K562 (cell line): ENCODE measurements around the gene AZU1. TPM values are rescaled to one million over a fixed set of nuclear protein-coding genes. Genes with fewer than 3 reads are reported as not detected.

Experiments used
- ATF4 ChIP-seq: fragments of 450-650 bp; formaldehyde crosslinking; IDR thresholded peaks from 2 replicates; pipeline ENCODE4 v1.4.0; 2022; ENCODE audit warnings: mild to moderate bottlenecking, moderate library complexity
- ATF7 ChIP-seq: fragments of 450-650 bp; IDR thresholded peaks from 2 replicates; pipeline ENCODE4 v1.7.1; 2014; ENCODE audit warnings: mild to moderate bottlenecking, moderate library complexity
- HDAC1 ChIP-seq, 2 experiments: fragments of 450-650 bp; IDR thresholded peaks; 2 replicates each; pipeline ENCODE4 v1.6.1; 2016 to 2017; ENCODE audit warnings: inconsistent platforms in 1 of 2, mild to moderate bottlenecking in 1 of 2, moderate library complexity in 1 of 2
- MEF2D ChIP-seq: conservative IDR thresholded peaks from 2 replicates; pipeline ENCODE4 v1.6.1; 2016; ENCODE audit warnings: low read depth, missing genetic modification characterization, missing compliant biosample characterization
- PML ChIP-seq: IDR thresholded peaks from 2 replicates; pipeline ENCODE4 v1.6.1; 2012; ENCODE audit warnings: low read length, inconsistent platforms
- RCOR1 ChIP-seq, 2 experiments: IDR thresholded peaks; 2 replicates each; pipeline ENCODE4 v1.6.1; 2012; ENCODE audit warnings: low read depth in 2 of 2, low read length in 2 of 2, borderline replicate concordance in 1 of 2, improper control_type of control experiment in 1 of 2
- REST ChIP-seq, 2 experiments: fragments of 450-650 bp; formaldehyde crosslinking in 1 of 2; IDR thresholded peaks; 2 replicates each; pipeline versions ENCODE4 v1.4.0 to v1.6.1; 2014 to 2020; ENCODE audit warnings: mild to moderate bottlenecking in 2 of 2, borderline replicate concordance in 1 of 2, low read depth in 1 of 2
- TBP ChIP-seq: optimal IDR thresholded peaks from 2 replicates; pipeline ENCODE3; 2011; ENCODE audit warnings: low read depth, low read length, improper control_type of control experiment
- ZBTB9 ChIP-seq: fragments of 450-650 bp; formaldehyde crosslinking; IDR thresholded peaks from 2 replicates; pipeline ENCODE4 v1.4.0; 2020; ENCODE audit warnings: mild to moderate bottlenecking, moderate library complexity
- ZMIZ1 ChIP-seq, 2 experiments: fragments of 150-350 bp in 1 of 2; IDR thresholded peaks; 2 replicates each; pipeline ENCODE4 v1.6.1; 2012 to 2016; ENCODE audit warnings: low read depth in 2 of 2, low read length in 2 of 2, mild to moderate bottlenecking in 1 of 2, moderate library complexity in 1 of 2
- ZNF146 ChIP-seq: IDR thresholded peaks from one replicate; pipeline ENCODE4 v1.6.1; 2018; ENCODE audit warnings: missing compliant biosample characterization; ENCODE audit not compliant: unreplicated experiment
- ZNF165 ChIP-seq: fragments of 250-450 bp; sonication (Bioruptor Pico); IDR thresholded peaks from 2 replicates; pipeline ENCODE4 v1.4.0; 2020; ENCODE audit warnings: borderline replicate concordance
- ZNF583 ChIP-seq: fragments of 250-450 bp; sonication (Bioruptor Pico); IDR thresholded peaks from 2 replicates; pipeline ENCODE4 v1.4.0; 2020
- polyA plus RNA-seq, 8 experiments: library from polyadenylated mRNA; depleted of rRNA in 4 of 8; stranded (reverse) in 5 of 8; unstranded in 3 of 8; fragments of >200 nt; fragmentation: Nextera tagmentation in 2 of 8; fragmentation: Illumina TruSeq in 1 of 8; extraction: Ambion mirVana in 2 of 8; extraction: Trizol in 1 of 8; gene quantifications; 2 replicates each; pipeline versions ENCODE4 v1.2.1 to v1.2.3, GENCODE V29; 2011 to 2014; ENCODE audit warnings: inconsistent platforms in 1 of 8, missing spikeins in 1 of 8
- total RNA-seq, 7 experiments: library from RNA; depleted of rRNA in 6 of 7; stranded (reverse); fragments of >200 nt in 6 of 7; fragmentation: Illumina TruSeq in 2 of 7; extraction: Trizol in 2 of 7; gene quantifications; 2 replicates each; pipeline versions ENCODE4 v1.2.1 to v1.2.3, GENCODE V29; 2011 to 2021; ENCODE audit warnings: low replicate concordance in 1 of 7

AZU1 gene
- total and polyA plus RNA-seq, 9 of the 15 experiments (the other 6 are each of a cell fraction or from before 2014, with no cell fraction given): 0.29 to 1.9 (median 0.59) TPM; not detected in 3

- TF ChIP-seq ZMIZ1 (IDR thresholded peaks at IDR 0.05; ENCODE audit: low read depth in 2 of 2, low read length in 2 of 2) (peak in 1 of 2 experiments; percentile 40; a peak in 1 of 4 replicates), RCOR1 (IDR thresholded peaks at IDR 0.05; ENCODE audit: borderline replicate concordance in 1 of 2, low read depth in 2 of 2, low read length in 2 of 2) (peak in 1 of 2 experiments; percentile 77; a peak in 1 of 4 replicates), ATF4 (CRISPR knock-in tag) (peak; percentile 78), ZNF165 (CRISPR knock-in tag) (no peak), ZNF146 (no peak), REST (IDR thresholded peaks at IDR 0.05; ENCODE audit: borderline replicate concordance) (no peak), REST (CRISPR knock-in tag; IDR thresholded peaks at IDR 0.05; ENCODE audit: low read depth) (0 out of 2 replicates have a peak, but pooled peaks have one; percentile 35), HDAC1 (IDR thresholded peaks at IDR 0.05) (peak in 1 of 2 experiments; percentile 45; a peak in 1 of 4 replicates), PML (peak; percentile 70; the same call in 1 of the 2 replicates), TBP (peak; percentile 60), ATF7 (peak; percentile 60; the same call in 1 of the 2 replicates), ZBTB9 (CRISPR knock-in tag) (peak; percentile 57; the same call in 1 of the 2 replicates), MEF2D (tag) (0 out of 2 replicates have a peak, but pooled peaks have one; percentile 23), ZNF583 (no peak)
Measured at GRCh38 chr19:823565-824121, 4.0 kb upstream of the AZU1 start (continued).
